ENCODE data around the gene PGGT1B. TPM values are rescaled to one million over a fixed set of nuclear protein-coding genes. Genes with fewer than 3 reads are reported as not detected.

The PGGT1B gene
- total and polyA plus RNA-seq, 9 of the 15 experiments (the other 6 are each of a cell fraction or from before 2014, with no cell fraction given): 5.3 to 33.7 (median 19.8) TPM

- no peak overlapping the region for H3K4me3 ChIP-seq
- ATAC-seq (no peak), DNase-seq (ENCODE audit: extremely low read depth in 1 of 4, low spot score in 3 of 4) (no peak), FAIRE-seq (no peak)
- POLR2A ChIA-PET: no interaction called here
- no peak overlapping the region for H3K9ac ChIP-seq (ENCODE audit: insufficient read depth in 1 of 2, low read depth in 2 of 2, low read length in 2 of 2)
- H3K27me3 ChIP-seq (ENCODE audit: control insufficient read depth in 2 of 2, insufficient read depth in 2 of 2, low read length in 2 of 2): no peaks in the 10 kb centered on the region
- no peaks in the 10 kb centered on the region for H3K9me1 ChIP-seq (ENCODE audit: control insufficient read depth, insufficient read depth, low read length)
- H3K9me3 ChIP-seq (replicated peaks; ENCODE audit: control insufficient read depth, insufficient read depth, low read depth, low read length): no peaks in the 10 kb centered on the region
- H3K36me3 ChIP-seq (ENCODE audit: control insufficient read depth, insufficient read depth, low read length): no peaks in the 10 kb centered on the region
- no peak overlapping the region for H2AFZ ChIP-seq (ENCODE audit: low read depth, low read length)
- no TSS peak for BruUV-seq (replicated peaks)
- H4K20me1 ChIP-seq (replicated peaks; ENCODE audit: control insufficient read depth, insufficient read depth, low read length): no peaks in the 10 kb centered on the region
- H3K27ac ChIP-seq (ENCODE audit: extremely low read depth, low read depth, low read length): no peak overlapping the region
- no peaks in the 10 kb centered on the region for H3K4me1 ChIP-seq (replicated peaks in 1 of 2; ENCODE audit: control insufficient read depth in 2 of 2, insufficient read depth in 2 of 2, low read length in 2 of 2)
- H3K79me2 ChIP-seq (ENCODE audit: control insufficient read depth, insufficient read depth, low read length): no peaks in the 10 kb centered on the region
- in situ Hi-C loops (cut with MboI): loop anchor here (5.0 kb wide), 1 partner anchor 268 kb away; no protein-coding TSS in a partner anchor
- CTCF ChIA-PET (ENCODE audit: low intra/inter-chr PET ratio): interaction anchor here (0.6 to 3.2 kb wide), 6 partner anchors 266 to 759 kb away, joined by 3 to 31 read pairs (median 6); no protein-coding TSS in a partner anchor
- intact Hi-C loops (cut with micrococcal nuclease): loop anchor here (2.0 to 10.0 kb wide), 4 partner anchors 212 to 758 kb away; partner anchors contain the start of genes AP3S1 and ATG12
- no peak overlapping the region for H3K4me2 ChIP-seq (ENCODE audit: insufficient read depth, low read length)
- TF ChIP-seq DEAF1 (CRISPR knock-in tag; IDR thresholded peaks at IDR 0.05) (no peak), ATF3 (IDR thresholded peaks at IDR 0.05) (no peak), ATF3 (CRISPR knock-in tag; conservative IDR thresholded peaks at IDR 0.05) (no peak), ZBTB9 (CRISPR knock-in tag; IDR thresholded peaks at IDR 0.05) (no peak), ELF4 (CRISPR knock-in tag; IDR thresholded peaks at IDR 0.05) (no peak), ZNF140 (CRISPR knock-in tag; IDR thresholded peaks at IDR 0.05) (no peak), ELF1 (tag; IDR thresholded peaks at IDR 0.05) (no peak), MAFF (IDR thresholded peaks at IDR 0.05; ENCODE audit: low read length) (no peak), ZFX (CRISPR knock-in tag; IDR thresholded peaks at IDR 0.05) (no peak), ZNF407 (IDR thresholded peaks at IDR 0.05; ENCODE audit: low read depth) (no peak), ZKSCAN3 (CRISPR knock-in tag; IDR thresholded peaks at IDR 0.05) (no peak)
Measured at GRCh38 chr5:115308815-115309214, 46.1 kb upstream of the PGGT1B start.
